GM21717 (cell line): Measurements from ENCODE around the gene FANCG.

Source experiments
- ATAC-seq: cut with Tn5 transposase; IDR thresholded peaks from one replicate; pipeline ENCODE4 v1.9.1; 2021; ENCODE audit warnings: mild to moderate bottlenecking, moderate library complexity; ENCODE audit not compliant: unreplicated experiment

Gene FANCG

DNA sequence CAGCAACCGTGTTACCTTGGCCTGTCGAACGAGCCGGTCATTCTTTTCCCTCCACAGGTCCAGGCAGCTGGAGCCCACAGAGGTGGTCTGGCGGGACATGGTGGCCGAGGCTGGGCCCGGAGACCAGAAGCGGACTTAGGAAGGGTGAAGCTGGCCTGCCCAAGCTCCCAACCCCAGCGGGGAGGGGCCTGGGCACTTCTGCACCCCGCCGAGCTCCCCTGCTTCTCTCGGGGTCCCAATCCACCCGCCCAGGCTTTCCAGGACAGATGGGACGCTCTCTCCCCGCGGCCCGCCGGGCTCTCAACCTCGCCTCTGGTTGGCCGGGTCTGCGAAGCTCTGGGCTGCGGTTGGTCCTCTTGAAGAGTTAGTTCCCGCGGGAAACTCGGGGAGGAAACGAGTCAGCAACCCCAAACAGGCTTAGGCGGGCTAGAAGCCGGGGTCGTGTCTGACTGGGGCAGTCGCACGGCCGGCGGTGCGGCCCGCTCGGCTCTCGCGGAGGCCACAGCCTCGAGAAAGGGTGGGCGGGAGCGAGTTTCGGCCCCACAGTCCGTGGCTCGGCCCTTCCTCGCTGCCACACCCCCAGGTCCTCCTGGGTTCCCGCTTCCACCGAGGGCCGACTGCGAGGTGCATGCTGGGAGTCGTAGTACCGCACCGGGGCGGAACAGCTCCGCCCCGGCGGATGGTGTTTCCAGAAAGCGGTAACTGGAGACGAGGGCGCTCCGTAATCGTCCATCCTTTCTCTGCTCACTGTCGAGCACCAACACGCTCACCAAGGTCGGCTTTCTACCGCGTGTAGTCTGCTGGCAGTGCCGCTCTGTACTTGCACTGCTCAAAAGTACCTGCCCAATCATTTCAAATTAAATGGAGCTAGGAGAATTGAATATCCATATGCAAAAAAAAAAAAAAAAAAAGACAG is at the start of gene FANCG:
Gene FANCG (minus strand): TSS at position 517 of the 916 bp plus-strand sequence. CDS start 418 bp downstream, at position 99.
- ATAC-seq = peak; percentile 74

DNA sequence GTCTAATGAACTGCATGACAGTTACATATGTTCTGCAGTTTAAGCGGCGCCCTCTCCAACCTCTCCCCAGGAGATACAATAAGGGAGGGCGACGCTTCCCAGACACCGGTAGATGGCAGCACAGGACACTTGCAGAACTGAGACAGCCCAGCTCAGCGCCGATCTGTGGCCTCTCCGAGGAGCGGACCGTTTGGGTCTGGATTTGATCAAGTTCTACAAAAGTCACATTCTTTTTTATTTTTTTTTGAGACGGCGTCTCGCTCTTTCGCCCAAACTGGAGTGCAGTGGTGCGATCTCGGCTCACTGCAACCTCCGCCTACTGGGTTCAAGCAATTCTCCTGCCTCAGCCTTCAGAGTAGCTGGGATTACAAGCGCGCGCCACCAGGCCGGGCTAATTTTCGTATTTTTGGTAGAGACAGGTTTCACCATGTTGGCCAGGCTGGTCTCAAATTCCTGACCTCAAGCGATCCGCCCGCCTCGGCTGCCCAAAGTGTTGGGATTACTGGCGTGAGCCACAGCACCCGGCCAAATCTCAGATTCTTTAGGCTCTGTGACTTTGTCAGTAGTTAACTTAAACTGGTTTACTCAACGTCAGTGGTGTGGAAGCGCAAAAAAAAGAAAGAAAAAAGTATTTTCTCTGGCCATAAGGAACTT is 37.3 kb upstream of the FANCG start:
- peak; percentile 45 for ATAC-seq

DNA sequence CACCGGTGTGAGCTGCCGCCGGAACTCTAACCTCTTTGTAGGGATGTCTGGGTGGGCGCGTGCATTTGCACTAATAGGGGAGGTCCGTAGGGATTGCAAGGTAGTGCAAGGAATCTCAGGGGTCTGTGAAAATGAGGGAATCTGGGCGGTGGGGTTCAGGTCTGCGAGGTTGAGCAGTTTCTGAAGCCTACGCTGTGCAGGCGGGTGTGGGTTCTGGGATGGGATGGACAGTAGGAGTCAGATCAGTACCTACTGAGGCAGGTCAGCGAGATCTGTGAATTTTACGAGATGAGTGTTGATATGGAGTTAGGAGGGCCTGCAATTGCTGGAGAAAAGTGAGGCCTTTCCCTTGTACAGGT is 36.8 kb upstream of the FANCG start:
- ATAC-seq = peak; percentile 1

DNA sequence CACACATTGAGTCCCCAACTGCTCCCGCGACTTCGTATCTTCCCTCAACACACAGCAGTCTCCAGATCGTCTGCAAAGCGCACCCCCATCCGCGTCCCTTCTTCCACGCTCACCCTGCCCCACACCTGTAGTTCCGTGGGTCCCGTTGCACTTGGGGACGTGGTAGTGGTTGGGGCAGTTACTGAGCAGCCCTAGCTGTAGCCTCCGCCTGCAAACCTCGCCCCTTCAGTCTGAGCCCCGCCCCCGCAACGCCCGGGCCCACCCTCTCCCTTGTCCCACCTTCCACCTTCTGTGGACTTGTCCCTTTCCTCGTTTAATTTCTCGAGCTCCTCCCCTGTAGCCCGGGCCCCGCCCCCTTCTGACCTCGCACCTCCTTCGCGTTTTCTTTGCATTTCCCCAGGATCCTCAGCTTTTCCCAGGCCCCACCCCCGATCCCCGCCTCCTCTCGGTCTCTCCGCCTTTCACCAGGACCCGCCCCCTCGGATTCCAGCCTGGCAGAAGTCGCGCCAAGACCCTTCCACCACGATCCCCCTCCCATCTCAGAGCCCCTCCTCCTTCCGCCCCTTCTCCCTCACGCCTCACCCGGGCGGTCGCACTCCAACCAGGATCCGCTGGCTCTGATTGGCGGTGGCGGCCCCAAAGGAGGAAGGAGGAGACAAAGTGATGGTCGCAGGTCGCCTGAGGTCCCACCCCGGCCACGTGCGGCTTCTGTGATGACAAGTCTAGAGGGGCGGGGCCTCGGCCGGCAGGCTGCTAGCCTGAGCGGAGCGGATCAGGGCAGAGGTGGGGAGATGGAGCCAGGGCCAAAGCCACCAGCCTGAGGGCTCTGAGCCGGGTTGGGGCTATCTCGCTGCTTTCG is 36.2 kb upstream of the FANCG start, which contains the start of gene ATOSB:
Gene ATOSB (minus strand): TSS at position 183 of the 859 bp plus-strand sequence. CDS start 7,588 bp downstream, outside the sequence.
- peak; percentile 63 for ATAC-seq

DNA sequence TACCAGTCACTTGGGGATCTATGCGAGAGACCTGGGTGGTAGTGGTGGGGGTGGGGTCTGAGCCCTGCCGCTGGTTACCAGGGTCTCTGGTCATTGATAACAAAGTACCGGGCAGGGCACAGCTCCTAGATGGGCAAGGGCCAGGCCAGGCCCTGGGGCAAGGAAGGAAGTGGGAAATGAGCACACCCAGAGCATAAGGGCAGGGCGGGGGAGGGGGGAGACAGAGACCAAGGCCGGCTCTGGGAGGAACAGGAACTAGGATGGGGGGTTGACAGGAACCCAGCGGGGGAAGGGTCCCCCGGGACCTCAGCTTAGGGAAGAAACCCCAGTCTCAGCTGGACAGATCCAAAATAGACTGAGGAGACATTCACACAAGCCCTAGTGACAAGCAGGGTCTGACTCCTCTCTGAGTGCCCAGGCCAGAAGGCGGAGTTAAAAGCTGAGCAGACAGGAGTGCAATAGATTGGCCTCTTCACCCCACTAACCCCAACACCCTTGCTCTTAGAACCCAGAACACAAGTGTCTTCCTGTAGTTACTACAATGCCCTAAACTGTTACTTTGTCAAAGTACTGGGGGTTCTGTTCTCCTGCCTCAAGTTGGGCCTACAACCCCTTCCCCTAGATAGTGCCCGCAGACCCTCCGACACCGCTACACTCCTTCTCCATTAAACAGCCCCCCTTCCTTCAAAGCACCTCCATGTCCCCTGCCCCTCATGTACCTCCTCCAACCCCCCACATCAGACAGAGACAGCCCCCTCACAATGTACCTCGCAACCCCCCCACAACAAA is 35.3 kb upstream of the FANCG start:
- no peak for ATAC-seq

DNA sequence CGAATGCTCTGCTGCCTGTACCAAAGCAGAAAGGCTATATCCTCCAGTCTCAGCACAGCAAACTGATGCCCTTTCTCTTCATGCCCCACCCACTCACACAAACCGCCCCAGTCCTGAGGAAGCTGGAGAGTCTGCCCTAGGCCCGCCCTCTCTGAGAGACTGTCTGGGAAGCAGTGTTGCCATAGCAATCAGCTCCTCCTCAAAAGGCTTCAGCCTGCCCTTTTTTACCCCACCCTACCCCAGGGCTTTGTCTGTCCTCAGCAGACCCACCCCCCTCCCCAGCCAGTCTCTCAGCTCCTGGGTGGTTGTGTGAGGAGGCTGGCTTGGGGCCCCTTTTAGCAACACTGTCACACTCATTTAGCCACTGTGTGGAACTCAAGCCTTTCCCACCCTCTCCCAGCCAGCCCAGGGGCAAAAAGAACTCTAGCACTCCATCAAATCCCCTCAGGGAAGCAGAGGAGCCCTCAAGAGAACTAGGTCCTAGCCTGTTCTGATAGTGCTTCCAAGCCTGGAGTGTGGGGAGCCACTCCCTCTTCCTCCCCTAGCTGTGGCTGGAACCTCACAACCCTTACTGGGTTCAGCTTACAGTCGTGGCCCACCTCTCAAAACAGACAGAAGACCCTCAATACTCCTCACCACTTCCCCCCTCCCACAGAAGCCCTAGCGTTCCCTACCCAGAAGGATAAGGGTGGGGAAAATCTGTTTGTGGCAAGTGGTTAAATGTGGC is 34.5 kb upstream of the FANCG start:
- no peak for ATAC-seq

DNA sequence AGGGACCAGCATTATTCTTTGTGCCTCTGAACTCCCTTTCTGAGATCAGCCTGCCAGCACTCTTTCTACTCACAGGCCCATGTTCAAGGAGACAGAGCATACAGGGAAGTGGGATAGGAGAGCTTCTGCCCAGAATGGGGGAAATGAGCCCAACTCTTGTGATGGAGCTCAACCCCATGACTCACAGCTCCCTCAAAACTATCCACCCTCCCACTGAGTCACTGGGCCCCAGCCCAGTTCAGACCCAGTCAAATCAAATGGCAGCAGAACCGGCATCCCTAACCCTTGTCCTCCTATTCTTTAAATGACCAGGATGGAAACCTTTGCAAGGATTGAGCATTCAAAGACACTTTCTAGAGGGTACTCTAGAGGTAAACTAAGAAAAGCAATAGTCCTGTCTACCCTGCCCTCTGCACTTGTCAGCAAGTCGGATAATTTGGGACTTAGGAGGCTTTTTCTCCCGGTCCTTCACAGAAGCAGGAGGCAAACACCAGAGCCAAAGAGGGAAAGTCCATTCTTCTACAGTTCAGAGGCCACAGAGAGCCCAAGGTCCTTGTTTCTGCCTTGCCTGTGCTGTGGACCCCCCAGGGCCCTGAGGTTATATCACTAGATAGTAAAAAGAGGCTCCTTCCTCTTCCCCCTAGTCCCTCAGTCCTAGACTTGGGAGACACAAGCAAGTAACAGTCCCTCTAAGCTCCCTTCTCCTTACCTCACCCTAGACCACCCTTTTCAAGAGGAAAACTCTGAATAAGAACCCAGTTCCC is 32.7 kb upstream of the FANCG start:
- ATAC-seq = no peak

DNA sequence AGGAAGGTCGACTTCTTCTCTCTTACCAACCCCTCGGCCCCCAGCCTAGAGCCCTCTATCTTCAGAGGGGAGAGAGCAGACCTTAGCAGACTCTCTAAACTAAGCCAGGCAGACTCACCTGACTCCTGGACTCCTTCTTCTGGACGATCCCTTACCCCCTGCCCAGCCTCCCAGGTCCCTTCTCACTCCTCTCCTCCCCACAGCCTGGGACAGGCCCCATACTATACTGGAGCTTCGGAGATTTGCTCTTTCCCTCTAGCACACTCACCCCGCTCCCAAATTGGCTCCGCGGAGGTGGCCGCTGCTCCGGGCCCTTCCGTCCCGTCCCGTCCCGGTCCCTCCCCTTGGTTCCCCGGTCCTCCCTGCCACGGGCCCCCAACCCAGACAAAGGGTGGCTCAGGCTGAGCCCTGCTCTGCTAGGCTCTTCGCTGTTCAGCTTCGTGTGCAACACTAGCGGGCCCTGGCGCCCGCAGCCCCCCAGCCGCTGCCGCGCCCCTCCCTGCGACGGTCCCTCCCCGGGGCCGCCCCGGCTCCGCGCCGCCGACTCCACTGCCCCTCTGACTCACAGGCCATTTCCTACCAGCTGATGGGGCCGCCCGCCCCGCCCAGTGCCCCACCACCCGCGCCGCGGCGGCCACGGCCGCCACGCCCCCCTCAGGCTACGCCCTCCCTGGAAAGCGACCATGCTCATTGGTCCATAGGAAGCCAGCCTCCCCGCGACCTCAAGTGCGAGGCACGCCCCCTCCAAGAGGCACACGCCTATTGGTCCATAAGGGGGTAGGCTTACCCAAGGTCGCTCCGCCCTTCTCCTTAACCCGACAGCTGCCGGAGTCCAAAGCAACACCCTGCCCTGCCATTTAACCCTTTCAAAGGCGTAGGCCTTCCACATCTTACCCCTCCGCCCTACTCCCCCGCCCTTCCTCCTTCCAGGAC is 31.5 kb upstream of the FANCG start:
- ATAC-seq = peak; percentile 65

DNA sequence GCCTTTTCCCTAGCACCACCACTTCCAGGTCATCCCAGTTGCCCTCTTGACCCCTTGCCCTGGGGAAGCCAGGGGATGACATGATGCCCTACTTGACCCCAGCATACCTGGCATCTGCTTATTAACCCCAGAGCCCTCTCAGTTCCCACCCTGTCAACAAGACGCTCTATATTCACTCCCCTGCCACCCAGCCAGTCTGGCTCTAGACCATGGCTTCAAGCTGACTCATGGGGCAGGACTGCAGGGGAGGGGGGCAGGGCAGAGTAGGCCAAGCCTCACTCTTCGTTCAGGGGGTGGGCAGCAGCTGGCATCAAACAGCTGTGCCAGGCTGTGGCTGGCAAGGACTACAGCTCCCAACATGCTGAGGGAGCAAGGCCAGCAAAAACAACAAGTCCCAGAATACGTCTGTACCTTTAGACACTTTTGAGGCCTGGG is 30.6 kb upstream of the FANCG start:
- no peak for ATAC-seq

DNA sequence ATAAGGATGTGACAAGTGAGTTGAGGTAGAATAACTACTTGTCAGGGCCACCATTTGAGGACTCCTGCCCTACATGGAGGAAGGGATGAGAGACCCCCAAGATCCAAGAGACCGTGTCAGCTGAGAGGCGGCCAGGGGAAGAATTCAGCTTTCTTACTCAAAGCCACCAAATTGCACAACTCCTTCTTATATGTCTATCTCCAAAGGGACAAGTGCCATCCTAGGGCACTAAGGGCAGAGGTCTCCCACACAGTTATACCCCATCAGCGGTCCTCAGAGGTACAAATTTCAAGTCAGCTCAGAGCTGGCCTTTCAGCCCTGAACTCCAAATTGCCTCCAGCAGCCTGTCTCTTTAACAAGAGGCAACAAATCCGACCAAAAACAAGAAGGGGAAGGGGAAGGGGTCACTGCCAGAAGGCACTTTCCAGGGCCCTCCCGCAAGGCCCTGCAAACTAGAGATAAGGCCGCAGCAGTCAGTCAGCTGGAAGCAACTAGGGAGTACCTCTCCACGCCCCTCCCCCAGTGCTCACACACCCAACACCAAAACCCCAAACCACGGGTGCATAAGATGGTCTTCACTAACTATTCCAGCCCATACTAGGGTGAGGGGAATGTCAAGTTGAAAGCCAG is 29.3 kb upstream of the FANCG start:
- no peak for ATAC-seq

DNA sequence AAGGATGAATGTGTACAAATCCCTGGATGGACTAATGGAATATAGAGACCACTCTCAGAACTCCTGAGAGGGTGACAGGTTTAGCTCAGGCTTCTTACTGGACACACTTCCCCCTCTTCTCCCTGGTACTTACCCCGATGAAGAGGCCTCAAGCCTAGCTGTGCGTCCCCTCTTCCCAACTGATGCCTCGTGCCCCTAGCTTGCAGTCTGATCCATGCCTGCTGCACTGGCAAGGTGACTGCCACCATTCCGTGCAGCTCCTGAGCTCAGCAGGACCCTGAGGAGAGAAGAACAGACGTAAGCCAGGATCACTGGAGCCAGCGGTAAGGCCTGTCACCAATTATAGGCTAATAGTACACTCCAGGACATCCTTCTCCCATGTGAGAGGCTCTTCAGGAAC is 28.7 kb upstream of the FANCG start:
- no peak for ATAC-seq

DNA sequence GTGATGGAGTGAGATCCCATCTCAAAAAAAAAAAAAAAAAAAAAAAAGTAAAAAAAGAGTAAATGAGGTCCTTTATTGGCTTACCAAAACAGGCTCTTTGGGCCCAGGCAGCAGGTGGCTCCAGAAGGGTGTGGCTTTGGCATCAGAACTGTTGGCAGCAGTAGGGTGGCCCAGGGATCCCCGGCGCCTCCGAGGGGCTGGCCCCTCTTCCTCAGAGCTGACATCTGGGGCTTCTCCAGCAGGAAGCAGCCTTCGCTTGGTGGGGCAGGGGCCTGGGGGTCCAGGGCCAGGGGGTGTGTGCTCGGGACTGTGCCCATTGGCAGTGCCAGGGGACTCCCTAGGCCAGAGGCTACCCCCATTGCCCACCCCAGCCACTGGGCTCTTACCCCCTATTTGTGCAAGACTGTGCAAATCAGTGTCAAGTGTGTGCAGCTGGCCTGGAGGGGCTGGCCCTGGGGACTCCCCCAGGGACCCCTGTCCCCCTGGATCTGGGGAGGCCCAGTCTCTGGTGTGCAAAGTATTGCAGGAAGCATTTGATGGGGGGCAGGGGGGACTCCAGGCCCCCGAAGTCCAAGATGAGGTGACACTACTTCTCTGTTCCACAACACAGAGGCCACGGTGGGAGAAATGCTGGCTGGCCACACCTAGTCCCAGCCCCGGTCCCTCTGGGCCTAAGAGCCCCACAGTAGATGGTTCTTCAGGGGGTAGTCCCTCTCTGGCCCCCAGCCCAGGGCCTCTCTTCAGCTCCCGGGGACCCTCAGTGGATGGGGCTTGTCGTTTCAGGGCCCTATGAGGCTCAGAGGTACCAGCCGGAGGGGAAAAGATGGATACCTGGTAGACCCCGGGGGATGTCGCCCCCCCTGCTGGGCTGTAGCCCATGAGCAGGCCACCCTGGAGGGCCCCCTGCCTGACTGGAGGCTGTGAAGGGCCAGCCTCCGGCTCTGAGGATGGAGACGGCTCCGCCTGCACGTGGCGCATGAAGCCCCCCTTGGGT is 27.9 kb upstream of the FANCG start:
- no peak for ATAC-seq

DNA sequence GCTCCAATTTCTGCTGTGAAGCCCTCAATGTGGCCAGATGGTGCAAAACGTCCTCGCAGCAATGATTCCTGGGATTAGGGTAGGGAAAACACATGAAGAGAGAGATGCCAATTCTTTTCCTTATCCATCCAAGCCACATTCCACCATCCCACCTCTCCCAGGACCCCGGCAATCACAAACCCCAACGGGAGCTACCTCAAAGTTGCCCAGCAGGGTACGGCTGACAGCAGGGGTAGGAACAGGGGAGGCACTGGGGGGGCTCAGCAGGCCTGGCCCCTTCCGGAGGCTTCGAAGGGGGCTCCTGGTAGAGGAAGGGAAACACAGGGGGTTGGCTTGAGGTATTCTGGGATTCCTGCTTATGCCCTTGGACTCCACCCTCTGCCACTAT is 26.6 kb upstream of the FANCG start:
- ATAC-seq = no peak

DNA sequence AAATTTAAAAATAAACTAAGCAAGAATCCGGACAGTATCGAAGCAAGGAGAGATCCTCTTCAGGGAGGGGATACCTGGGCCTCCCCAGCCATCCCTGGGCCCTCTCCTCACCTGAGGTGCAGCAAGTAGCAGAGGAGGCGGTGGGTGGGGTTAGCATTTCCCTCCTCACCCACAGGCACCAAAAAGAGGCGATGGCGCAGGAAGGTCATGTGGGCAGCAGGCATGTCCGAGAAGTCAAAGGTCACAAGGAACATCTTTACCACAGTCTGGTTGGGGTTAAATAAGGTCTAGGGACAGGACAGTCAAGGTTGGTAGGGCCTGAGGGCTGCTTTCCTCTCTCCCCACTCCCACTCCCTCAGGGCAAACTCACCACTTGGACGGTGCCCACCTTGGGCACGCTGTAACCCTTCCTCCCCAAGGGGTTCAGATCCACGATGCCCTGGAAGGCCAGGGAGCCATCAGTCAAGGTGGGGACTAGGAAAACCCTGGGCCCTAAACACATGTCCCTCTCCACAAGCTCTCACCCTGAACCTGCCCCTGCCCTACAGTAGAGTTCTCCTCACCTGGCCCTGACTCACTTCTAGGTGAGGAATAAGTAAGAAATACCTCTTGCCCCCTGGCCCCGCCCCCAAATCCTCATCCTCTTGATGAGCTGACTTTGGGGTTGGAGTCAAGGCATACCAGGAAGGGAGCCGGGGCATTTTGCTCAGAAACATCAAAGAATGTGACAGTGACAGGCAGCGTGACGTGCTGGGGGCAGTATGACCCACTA is 26.0 kb upstream of the FANCG start:
- ATAC-seq = no peak

DNA sequence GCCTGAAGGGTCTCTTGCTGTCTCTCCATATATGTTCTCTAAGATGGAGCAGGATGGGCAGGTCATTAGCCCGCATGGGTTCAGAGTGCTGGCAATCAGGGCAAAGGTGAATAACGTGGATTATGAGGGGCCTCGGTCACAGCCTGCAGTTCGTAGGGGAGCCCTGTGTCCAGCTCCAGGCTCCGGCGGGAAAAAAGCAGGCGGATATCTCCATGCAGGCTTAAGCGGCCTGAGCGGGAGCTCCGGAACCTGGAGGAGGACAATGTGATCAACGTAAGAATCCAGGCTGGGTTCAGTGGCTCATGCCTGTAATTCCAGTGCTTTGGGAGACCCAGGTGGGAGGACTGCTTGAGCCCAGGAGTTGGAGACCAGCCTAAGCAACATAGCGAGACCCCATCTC is 25.4 kb upstream of the FANCG start:
- no peak for ATAC-seq
